GM19455 (cell line): ENCODE results near the gene IHH.

Experiments used
- ATAC-seq: cut with Tn5 transposase; IDR thresholded peaks from one replicate; pipeline ENCODE4 v1.9.1; 2021; ENCODE audit not compliant: unreplicated experiment

The IHH gene

DNA sequence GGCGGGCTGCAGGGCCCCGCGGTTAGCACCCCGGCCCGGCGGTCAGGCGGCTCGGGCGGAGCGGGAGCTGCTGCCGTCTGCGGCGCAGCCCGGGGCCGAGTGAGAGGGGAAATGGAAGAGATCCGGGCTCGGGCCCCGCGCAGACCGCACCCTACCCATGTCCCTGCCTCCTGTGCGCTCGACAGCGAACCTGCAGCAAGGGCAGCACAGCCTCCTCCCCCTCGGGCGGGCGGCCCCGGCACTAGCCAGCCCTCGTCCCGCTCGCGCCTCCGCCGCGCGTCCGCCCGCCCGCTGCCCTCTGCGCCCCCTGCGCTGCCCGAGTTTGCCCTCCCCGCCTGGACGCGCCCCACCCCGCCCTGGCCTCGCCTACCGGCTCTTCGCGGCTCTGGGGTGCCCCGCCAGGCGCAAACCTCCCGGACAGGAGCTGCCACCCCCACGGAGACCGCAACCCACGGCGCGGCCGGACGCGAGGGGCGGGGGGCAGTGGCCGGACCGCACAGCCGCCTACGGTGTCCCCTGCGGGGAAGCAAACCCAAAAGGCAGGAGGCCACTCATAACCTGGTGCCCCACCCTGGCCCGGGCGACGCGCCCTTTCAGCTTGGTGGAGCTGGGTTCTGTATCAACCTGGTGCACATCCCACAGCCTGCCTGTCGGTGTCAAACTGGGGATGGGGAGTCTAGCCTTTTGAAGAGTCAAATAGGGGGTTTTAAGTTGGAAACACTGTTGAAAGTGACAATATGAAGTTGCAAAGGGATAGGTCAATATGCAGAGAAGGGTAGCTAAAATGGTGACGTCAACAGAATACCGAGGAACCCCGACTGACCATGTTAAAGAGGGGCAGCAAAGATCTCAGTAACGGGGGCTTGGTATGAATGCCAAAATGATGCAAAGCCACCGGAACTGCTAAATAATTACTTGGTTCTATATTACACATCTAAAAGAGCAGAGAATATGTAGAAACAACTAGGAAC lies at the start of gene IHH:
Gene IHH, minus strand, starts transcription at position 101 of the 971 bp plus-strand sequence. CDS start 454 bp downstream, outside the sequence.
- ATAC-seq = no peak

DNA sequence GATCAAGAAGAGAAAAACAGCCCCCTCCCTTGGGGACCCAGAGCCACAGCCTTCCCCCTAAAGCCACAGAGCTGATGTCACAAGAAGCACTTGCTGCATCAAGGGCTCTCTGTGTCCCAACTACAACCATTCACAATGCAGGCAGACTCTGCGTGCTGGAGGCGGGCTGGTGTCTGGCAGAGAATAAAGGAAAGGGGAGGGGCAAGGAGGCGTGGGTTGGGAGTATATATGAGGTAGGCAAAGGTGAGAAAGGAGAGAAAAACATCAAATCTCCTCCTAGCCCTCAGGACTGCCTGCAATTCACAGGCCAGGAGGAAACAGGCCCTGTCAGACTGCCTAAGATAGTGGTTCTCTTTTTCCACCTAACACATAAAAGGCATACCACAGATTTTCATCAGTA lies 48.8 kb upstream of the IHH start:
- no peak for ATAC-seq

DNA sequence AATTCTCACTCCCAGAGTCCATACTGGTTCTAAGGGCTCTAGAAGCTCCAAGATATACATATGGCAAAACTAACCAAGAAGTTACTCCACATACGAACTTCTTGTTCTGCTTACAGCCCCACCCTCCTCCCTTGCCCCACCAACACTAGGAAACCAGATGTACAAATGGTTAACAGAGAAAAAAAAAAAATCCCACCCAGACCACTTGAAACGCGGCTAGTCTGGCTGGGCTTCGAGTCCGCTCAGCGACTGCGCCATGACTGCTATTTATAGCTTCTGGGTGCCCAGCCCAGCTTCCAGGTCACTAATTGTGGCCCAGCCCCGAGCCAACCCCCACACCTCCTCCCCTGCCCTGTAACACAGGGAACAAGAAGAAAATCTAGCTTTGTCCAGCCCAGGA lies 47.0 kb upstream of the IHH start:
- no peak for ATAC-seq

- ATAC-seq = no peak
Measured at GRCh38 chr2:219106251-219106650, 45.5 kb upstream of the IHH start.

DNA sequence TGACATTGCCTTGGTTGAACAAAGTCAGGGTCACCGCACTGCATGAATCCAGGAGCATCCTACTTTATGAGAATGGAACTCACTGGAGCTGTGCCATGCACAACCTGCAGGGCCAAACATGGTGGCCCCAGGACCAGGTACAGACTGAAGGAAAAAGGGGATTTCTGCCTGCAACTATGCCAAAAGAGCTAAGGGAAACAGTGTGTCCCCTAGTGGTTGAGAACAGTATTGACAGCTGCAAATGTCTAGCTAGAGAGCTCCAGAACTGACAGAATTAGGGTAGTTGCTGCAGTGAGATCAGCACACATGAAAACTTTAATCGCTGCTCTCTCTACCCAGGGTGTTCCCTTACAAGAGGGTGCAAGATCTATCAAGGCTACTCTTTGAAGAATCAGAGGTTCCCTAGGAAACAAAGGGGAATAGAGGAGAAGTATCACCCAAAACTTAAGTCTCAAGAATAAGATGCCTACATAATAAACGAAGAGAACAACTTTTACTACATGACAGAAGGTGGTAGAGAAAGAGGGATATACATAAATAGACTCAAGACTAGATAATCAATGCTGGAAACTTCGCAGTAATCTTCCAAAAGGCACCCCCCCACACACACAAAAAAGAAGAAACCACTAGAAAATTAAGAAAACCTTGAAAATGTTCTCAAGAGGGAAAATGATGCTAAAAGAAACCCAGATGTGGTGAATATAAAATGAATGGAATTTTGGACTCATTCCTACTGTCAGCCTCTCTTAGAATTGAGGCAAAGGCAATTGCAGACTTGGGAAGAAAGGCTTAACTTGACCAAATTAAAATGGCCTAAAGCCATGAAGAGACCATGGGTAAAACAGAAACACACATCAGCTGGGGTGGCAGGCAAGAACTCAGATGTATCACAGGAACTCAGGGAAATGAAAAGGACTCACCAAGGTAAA lies 43.6 kb upstream of the IHH start:
- no peak for ATAC-seq

- ATAC-seq = no peak
Measured at GRCh38 chr2:219099329-219099728, 38.6 kb upstream of the IHH start.

DNA sequence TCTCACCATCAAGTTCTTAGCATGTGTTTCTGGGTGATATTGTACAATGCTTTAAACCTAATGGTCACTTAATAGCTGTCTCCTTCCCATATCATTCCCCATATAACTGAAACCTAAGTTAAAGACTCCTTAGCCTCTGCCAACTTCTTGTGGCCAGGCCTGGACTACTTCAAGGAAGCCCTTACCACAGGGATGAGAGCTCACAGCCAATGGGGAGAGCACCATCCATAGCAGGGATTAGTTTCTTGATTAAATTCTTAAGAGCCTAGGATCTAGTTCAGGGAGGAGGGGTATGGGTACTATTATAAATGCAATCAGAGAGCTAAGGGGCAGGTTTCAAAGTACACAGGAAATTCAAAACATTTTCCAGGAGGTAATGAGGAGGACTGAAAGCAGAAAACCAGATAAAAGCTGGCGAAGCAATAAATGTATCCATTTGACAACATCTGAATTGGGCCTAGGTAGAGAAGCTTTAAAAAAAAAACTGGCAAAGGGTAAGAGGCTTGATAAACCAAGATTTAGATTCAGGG lies 34.8 kb upstream of the IHH start:
- ATAC-seq = no peak

GRCh38 chr2:219094171-219094570 lies 33.5 kb upstream of the IHH start:
- no peak for ATAC-seq

DNA sequence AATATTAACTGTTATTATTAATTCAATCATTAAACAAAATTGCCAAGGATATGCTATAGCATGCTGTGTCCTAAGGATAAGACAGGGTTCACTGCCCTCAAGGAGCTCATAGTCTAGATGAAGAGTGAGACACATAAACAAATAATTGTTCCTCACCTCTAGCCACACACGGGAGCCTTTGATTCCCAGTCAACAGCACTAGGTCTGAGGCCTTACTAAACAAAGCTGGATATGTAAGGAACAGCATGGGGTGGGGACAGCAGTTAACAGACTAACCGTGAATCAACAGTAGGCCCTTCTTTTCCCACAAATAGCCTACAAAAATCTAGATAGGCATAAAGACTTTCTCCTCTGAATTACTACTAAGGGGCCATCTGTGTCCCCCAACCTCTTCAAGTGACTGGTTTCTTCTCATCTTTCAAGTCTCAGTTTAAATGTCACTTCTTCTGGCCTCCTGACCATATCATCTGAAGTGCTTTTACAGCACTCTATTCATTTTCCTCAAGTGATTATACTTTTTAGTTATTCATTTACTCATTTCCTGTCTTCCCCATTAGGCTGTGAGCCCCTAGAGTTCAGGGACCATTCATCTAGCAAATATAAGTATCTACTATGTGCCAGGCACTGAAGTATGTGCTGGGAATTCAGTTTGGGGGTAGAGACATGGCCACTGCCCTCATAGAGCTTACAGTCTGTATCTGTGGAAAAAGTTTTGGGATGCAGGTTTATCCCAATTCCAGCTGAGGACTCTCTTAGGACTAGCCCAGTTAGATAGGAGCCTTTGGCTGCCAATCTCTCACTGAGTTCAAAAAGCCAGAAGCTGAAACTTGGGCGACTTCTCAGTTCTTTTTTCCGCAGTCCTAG lies 29.9 kb upstream of the IHH start:
- no peak for ATAC-seq

GRCh38 chr2:219089330-219089729 lies 28.6 kb upstream of the IHH start:
- ATAC-seq = no peak

- ATAC-seq = no peak
Measured at GRCh38 chr2:219087848-219088247, 27.1 kb upstream of the IHH start.

DNA sequence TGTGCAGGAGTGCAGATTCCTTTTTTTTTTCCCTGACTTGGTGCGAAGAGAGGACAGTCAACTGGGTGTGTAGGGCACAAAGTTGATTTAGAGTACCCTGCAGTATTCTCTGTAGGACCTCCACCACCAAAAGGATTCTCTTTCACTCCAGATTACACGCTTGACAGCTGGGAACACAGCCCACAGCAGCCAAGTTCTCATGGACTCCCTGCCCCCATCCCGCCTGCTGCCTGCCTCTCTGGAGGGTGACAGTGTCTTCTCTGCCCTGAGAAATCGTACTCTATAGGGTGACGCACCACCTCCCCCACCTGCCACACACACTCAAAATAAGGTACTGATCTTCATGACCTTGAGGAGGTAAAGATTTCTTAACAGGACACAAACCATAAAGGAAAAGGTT lies 26.6 kb upstream of the IHH start:
- no peak for ATAC-seq

- ATAC-seq = no peak
Measured at GRCh38 chr2:219086196-219086595, 25.5 kb upstream of the IHH start.

GRCh38 chr2:219084791-219085190 lies 24.1 kb upstream of the IHH start:
- ATAC-seq = no peak

GRCh38 chr2:219082332-219082958 lies 21.7 kb upstream of the IHH start:
- ATAC-seq = no peak

DNA sequence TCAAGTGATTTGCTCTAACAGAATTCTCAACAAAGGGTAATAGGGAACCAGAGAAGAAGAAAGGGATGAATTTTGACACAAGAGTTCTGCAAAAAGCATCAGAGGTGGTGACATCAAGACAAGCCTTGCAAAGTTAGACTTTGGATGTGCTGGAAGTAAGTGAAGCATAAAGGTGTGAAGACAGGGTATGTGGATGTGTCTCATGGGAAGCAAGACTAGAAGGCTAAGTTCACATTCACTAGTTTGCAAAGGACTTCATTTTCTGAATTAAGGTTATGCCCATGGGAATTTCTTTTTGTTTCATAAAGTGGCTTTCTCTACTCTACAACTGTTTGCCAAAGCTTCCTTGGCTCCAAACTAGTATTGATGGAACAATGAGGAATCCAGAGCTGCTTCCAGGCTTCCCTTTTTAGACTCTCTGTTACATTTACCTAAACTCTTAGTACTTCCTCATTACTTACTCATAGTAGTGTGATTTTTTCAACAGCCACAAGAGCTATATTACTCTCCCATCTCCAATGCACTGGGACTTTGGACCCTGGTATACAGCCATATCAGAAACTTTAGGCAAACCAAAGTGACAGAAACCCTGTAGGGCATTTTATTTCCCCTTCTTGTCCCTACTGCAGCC lies 21.1 kb upstream of the IHH start:
- ATAC-seq = no peak

DNA sequence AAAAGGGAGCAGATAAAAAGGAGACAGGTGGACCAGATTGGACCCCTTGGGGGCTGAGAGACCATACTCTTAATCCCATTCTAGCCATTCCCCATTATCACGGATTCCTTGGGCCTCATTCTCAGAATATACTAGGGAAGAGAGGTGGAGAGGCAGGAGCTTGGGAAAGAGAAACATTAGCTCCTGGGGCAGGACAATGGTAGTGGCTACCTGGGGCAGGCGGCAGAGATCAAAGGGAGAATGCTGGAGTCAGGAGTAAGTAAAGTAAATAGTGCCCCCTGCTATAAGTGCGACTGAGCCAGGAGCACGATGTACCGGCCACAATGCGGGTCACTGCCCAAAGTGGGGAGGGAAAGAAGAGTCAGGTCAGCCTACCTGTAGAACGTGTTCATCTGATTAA lies 20.4 kb upstream of the IHH start:
- no peak for ATAC-seq

DNA sequence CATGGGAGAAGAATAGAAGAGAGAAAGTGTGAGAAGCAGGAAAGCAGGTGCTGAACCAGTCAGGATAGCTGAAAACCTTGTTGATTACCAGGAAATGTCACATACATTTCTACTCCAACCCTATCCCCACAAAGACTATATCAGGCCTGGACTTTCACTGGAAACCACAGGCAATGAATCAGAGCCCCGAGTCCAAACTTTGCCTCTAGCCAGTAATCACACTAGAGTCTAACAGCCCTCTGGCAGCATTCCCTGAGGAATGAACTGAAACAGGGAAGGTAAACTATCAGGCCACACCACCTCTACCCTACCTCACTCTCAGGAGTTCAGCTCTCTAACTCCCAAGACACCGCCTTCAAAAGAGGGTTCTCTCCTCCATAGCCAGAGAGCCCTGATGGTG lies 18.7 kb upstream of the IHH start:
- no peak for ATAC-seq

DNA sequence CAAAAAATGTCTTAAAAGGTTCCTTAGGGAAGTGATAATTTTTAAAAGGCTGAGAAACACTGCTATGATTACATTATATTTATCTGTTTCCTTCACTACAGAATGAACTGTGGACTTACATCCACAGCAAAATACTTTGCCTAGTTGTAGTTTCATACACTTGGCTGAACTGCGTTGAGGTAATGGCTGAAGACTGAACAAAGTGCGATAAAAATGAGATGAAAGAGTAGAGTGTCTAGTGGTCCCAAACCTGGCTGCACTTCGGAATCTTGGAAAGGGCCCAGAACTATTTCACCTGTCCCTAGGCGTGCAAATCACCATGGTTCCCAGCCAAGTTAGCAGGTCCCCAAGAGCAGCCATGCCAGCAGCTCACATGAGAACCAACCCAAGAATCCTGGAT lies 18.2 kb upstream of the IHH start:
- ATAC-seq = no peak

GRCh38 chr2:219078126-219078525 lies 17.4 kb upstream of the IHH start:
- ATAC-seq = no peak
